ENCODE results near the gene HSD17B12.

- no peak for TF ChIP-seq POLR2A (IDR thresholded peaks at IDR 0.05; ENCODE audit: control extremely low read depth in 1 of 2, low read depth in 2 of 2, low read length in 2 of 2)
- no peak for TF ChIP-seq CREB1 (IDR thresholded peaks at IDR 0.05)
- TF ChIP-seq POLR2AphosphoS5 (IDR thresholded peaks at IDR 0.05; ENCODE audit: low read depth, low read length), result no peak
- TF ChIP-seq, protein P1, sequence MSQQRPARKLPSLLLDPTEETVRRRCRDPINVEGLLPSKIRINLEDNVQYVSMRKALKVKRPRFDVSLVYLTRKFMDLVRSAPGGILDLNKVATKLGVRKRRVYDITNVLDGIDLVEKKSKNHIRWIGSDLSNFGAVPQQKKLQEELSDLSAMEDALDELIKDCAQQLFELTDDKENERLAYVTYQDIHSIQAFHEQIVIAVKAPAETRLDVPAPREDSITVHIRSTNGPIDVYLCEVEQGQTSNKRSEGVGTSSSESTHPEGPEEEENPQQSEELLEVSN (IDR thresholded peaks at IDR 0.05), result no peak
- no peak; a peak in 1 of 4 replicates for TF ChIP-seq CTCF (IDR thresholded peaks at IDR 0.05; ENCODE audit: control extremely low read depth in 1 of 3, insufficient read depth in 1 of 3, low read depth in 1 of 3, low read length in 3 of 3)
- TF ChIP-seq HDAC2 (IDR thresholded peaks at IDR 0.05; ENCODE audit: borderline replicate concordance in 1 of 2, low read depth in 2 of 2, low read length in 2 of 2), result no peak
- no peak for TF ChIP-seq KDM1A (IDR thresholded peaks at IDR 0.05; ENCODE audit: borderline replicate concordance, low read length)
- TF ChIP-seq, protein P2, sequence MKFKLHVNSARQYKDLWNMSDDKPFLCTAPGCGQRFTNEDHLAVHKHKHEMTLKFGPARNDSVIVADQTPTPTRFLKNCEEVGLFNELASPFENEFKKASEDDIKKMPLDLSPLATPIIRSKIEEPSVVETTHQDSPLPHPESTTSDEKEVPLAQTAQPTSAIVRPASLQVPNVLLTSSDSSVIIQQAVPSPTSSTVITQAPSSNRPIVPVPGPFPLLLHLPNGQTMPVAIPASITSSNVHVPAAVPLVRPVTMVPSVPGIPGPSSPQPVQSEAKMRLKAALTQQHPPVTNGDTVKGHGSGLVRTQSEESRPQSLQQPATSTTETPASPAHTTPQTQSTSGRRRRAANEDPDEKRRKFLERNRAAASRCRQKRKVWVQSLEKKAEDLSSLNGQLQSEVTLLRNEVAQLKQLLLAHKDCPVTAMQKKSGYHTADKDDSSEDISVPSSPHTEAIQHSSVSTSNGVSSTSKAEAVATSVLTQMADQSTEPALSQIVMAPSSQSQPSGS (IDR thresholded peaks at IDR 0.05; ENCODE audit: low read length), result no peak
- no peak for TF ChIP-seq CEBPB (IDR thresholded peaks at IDR 0.05; ENCODE audit: low read depth, low read length)
Observed at GRCh38 chr11:43735961-43736360, 55.4 kb downstream of the HSD17B12 start.

Measured in H1 (cell line).